Measurements from ENCODE around the gene ACACA.

The ACACA gene

DNA sequence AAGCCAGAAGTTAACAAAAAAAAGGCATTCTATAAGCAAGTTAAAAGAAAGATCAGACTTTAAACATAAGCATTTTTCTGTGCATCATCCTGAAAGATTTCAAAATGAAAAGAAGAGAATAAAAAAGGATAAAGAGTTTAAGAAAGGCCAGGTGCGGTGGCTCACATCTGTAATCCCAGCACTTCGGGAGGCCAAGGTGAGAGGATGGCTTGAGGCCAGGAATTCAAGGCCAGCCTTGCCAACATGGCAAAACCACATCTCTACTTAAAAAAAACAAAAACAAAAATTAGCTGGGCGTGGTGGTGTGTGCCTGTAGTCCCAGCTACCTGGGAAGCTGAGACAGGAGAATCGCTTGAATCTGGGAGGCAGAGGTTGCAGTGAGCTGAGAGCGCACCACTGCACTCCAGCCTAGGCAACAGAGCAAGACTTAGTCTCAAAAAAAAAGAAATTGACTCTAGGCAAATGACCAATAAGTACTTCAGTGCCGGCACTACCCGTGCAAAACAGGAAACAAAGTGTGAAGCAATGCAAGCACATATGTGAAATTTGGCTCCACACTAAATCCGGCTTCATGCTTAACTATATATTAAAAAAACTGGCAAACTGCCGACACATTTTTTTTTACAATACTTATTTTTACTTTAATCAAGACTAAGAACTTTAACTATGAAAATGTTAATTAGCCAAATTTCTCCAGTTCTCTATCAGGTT is 114.1 kb downstream of the ACACA start (continued):
- TF ChIP-seq, protein P1, sequence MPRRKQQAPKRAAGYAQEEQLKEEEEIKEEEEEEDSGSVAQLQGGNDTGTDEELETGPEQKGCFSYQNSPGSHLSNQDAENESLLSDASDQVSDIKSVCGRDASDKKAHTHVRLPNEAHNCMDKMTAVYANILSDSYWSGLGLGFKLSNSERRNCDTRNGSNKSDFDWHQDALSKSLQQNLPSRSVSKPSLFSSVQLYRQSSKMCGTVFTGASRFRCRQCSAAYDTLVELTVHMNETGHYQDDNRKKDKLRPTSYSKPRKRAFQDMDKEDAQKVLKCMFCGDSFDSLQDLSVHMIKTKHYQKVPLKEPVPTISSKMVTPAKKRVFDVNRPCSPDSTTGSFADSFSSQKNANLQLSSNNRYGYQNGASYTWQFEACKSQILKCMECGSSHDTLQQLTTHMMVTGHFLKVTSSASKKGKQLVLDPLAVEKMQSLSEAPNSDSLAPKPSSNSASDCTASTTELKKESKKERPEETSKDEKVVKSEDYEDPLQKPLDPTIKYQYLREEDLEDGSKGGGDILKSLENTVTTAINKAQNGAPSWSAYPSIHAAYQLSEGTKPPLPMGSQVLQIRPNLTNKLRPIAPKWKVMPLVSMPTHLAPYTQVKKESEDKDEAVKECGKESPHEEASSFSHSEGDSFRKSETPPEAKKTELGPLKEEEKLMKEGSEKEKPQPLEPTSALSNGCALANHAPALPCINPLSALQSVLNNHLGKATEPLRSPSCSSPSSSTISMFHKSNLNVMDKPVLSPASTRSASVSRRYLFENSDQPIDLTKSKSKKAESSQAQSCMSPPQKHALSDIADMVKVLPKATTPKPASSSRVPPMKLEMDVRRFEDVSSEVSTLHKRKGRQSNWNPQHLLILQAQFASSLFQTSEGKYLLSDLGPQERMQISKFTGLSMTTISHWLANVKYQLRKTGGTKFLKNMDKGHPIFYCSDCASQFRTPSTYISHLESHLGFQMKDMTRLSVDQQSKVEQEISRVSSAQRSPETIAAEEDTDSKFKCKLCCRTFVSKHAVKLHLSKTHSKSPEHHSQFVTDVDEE (CRISPR knock-in tag; IDR thresholded peaks at IDR 0.05) = no peak
- no peak for TF ChIP-seq ISL1 (CRISPR knock-in tag; IDR thresholded peaks at IDR 0.05)
- no peak for TF ChIP-seq CSDC2 (CRISPR knock-in tag; IDR thresholded peaks at IDR 0.05)

DNA sequence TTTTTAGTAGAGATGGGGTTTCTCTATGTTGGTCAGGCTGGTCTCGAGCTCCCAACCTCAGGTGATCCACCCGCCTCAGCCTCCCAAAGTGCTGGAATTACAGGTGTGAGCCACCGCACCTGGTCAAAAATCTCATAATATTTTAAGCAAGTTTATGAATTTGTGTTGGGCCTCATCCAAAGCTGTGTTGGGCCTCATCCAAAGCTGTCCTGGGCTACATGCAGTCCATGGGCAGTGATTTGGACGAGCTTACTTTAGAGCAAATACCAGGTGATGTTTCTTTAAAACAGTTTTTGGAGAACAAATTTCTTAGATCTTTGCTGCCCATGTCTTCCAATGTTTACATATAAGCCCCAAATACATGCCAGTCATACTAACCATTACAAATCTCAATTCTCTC is 115.3 kb downstream of the ACACA start:
- TF ChIP-seq CSDC2 (CRISPR knock-in tag; IDR thresholded peaks at IDR 0.05) (no peak), BACH2 (CRISPR knock-in tag; IDR thresholded peaks at IDR 0.05; ENCODE audit: borderline replicate concordance) (no peak), OSR1 (CRISPR knock-in tag; IDR thresholded peaks at IDR 0.05) (no peak), ZC3H10 (CRISPR knock-in tag; IDR thresholded peaks at IDR 0.05) (no peak), ISL1 (CRISPR knock-in tag; IDR thresholded peaks at IDR 0.05) (no peak), ZNF8 (CRISPR knock-in tag; IDR thresholded peaks at IDR 0.05) (no peak), GLIS3 (CRISPR knock-in tag; IDR thresholded peaks at IDR 0.05) (no peak), PPARA (CRISPR knock-in tag; IDR thresholded peaks at IDR 0.05; ENCODE audit: borderline replicate concordance) (no peak), TOX (CRISPR knock-in tag; IDR thresholded peaks at IDR 0.05; ENCODE audit: borderline replicate concordance) (no peak)
- TF ChIP-seq, protein P2, sequence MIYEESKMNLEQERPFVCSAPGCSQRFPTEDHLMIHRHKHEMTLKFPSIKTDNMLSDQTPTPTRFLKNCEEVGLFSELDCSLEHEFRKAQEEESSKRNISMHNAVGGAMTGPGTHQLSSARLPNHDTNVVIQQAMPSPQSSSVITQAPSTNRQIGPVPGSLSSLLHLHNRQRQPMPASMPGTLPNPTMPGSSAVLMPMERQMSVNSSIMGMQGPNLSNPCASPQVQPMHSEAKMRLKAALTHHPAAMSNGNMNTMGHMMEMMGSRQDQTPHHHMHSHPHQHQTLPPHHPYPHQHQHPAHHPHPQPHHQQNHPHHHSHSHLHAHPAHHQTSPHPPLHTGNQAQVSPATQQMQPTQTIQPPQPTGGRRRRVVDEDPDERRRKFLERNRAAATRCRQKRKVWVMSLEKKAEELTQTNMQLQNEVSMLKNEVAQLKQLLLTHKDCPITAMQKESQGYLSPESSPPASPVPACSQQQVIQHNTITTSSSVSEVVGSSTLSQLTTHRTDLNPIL (CRISPR knock-in tag; IDR thresholded peaks at IDR 0.05; ENCODE audit: low read depth) = no peak
- TF ChIP-seq, protein P1 (CRISPR knock-in tag; IDR thresholded peaks at IDR 0.05) = no peak
- TF ChIP-seq, protein P3, sequence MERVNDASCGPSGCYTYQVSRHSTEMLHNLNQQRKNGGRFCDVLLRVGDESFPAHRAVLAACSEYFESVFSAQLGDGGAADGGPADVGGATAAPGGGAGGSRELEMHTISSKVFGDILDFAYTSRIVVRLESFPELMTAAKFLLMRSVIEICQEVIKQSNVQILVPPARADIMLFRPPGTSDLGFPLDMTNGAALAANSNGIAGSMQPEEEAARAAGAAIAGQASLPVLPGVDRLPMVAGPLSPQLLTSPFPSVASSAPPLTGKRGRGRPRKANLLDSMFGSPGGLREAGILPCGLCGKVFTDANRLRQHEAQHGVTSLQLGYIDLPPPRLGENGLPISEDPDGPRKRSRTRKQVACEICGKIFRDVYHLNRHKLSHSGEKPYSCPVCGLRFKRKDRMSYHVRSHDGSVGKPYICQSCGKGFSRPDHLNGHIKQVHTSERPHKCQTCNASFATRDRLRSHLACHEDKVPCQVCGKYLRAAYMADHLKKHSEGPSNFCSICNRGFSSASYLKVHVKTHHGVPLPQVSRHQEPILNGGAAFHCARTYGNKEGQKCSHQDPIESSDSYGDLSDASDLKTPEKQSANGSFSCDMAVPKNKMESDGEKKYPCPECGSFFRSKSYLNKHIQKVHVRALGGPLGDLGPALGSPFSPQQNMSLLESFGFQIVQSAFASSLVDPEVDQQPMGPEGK (CRISPR knock-in tag; IDR thresholded peaks at IDR 0.05; ENCODE audit: borderline replicate concordance) = no peak
- TF ChIP-seq, protein P4, sequence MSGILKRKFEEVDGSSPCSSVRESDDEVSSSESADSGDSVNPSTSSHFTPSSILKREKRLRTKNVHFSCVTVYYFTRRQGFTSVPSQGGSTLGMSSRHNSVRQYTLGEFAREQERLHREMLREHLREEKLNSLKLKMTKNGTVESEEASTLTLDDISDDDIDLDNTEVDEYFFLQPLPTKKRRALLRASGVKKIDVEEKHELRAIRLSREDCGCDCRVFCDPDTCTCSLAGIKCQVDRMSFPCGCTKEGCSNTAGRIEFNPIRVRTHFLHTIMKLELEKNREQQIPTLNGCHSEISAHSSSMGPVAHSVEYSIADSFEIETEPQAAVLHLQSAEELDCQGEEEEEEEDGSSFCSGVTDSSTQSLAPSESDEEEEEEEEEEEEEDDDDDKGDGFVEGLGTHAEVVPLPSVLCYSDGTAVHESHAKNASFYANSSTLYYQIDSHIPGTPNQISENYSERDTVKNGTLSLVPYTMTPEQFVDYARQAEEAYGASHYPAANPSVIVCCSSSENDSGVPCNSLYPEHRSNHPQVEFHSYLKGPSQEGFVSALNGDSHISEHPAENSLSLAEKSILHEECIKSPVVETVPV (CRISPR knock-in tag; IDR thresholded peaks at IDR 0.05) = no peak
- no peak for ATAC-seq

DNA sequence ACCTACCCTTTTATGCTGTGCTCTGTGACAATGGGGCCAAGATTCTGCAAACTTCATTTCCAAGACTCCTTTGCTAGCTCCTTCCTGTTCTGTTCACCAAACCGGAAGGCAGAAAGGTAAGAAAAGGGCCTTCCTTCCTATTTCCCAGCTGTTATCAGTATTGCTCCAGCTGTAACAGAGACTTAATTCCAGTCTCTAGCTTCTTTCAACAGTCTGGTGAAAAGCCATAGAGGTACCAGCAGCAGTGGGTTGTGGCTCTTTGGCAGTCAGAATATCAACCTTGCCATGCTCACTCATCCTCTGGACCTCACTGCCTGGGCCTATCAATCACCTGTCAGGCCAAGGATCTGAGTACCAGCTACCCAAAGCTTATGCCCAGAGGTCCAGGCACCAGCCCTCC is 120.2 kb downstream of the ACACA start:
- no peak for ATAC-seq
- TF ChIP-seq CSDC2 (CRISPR knock-in tag; IDR thresholded peaks at IDR 0.05) (no peak), ESRRG (CRISPR knock-in tag; IDR thresholded peaks at IDR 0.05) (no peak), BACH2 (CRISPR knock-in tag; IDR thresholded peaks at IDR 0.05; ENCODE audit: borderline replicate concordance) (no peak), SNAI2 (CRISPR knock-in tag; IDR thresholded peaks at IDR 0.05) (no peak), ZFP3 (CRISPR knock-in tag; IDR thresholded peaks at IDR 0.05) (no peak), ZNF565 (CRISPR knock-in tag; conservative IDR thresholded peaks at IDR 0.05; ENCODE audit: low read depth) (no peak), TOX (CRISPR knock-in tag; IDR thresholded peaks at IDR 0.05; ENCODE audit: borderline replicate concordance) (no peak), ZNF70 (CRISPR knock-in tag; IDR thresholded peaks at IDR 0.05) (no peak), OSR1 (CRISPR knock-in tag; IDR thresholded peaks at IDR 0.05) (no peak), ZC3H10 (CRISPR knock-in tag; IDR thresholded peaks at IDR 0.05) (no peak), TCF4 (CRISPR knock-in tag; IDR thresholded peaks at IDR 0.05; ENCODE audit: borderline replicate concordance) (no peak)
- TF ChIP-seq, protein P4 (CRISPR knock-in tag; IDR thresholded peaks at IDR 0.05) = no peak
- TF ChIP-seq, protein P1 (CRISPR knock-in tag; IDR thresholded peaks at IDR 0.05) = no peak
- TF ChIP-seq, protein P2 (CRISPR knock-in tag; IDR thresholded peaks at IDR 0.05; ENCODE audit: low read depth) = no peak
